K562 (cell line): Measurements from ENCODE around the gene TXNRD2. TPM values are rescaled to one million over a fixed set of nuclear protein-coding genes. Genes with fewer than 3 reads are reported as not detected.

Source experiments
- ARID1B ChIP-seq: fragments of 450-650 bp; IDR thresholded peaks from 2 replicates; pipeline ENCODE4 v1.6.1; 2016; ENCODE audit warnings: antibody characterized with exemption, mild to moderate bottlenecking, inconsistent platforms
- FOXJ3 ChIP-seq: sonication (generic); formaldehyde crosslinking; IDR thresholded peaks from 2 replicates; pipeline ENCODE4 v1.4.0; 2020; ENCODE audit warnings: mild to moderate bottlenecking, missing genetic modification reagents
- KAT2B ChIP-seq: IDR thresholded peaks from one replicate; pipeline ENCODE4 v1.6.1; 2012; ENCODE audit warnings: low read depth, mild to moderate bottlenecking, control low read depth, inconsistent platforms, low read length, moderate library complexity
- MCM2 ChIP-seq: fragments of 450-650 bp; IDR thresholded peaks from 2 replicates; pipeline ENCODE4 v1.6.1; 2017; ENCODE audit warnings: low read depth, mild to moderate bottlenecking
- MIER1 ChIP-seq: fragments of 450-650 bp; IDR thresholded peaks from 2 replicates; pipeline ENCODE4 v1.6.1; 2016; ENCODE audit warnings: antibody characterized with exemption, mild to moderate bottlenecking, low read depth
- MYC ChIP-seq, 2 experiments: fragments of 250-450 bp in 1 of 2; sonication (Bioruptor Pico) in 1 of 2; IDR thresholded peaks; 2 replicates each; pipeline versions ENCODE4 v1.5.1 to v1.6.1; 2012 to 2021; ENCODE audit warnings: low read depth in 2 of 2, borderline replicate concordance in 1 of 2, improper control_type of control experiment in 1 of 2, low read length in 1 of 2, mild to moderate bottlenecking in 1 of 2, moderate library complexity in 1 of 2
- NONO ChIP-seq, 2 experiments: fragments of 200-400 bp in 1 of 2; fragments of 450-650 bp in 1 of 2; formaldehyde crosslinking in 1 of 2; IDR thresholded peaks; 2 replicates each; pipeline ENCODE4 v1.6.1; 2017; ENCODE audit warnings: low read depth in 2 of 2, mild to moderate bottlenecking in 2 of 2, moderate library complexity in 2 of 2, low read length in 1 of 2
- PTRF ChIP-seq: fragments of 450-650 bp; IDR thresholded peaks from 2 replicates; pipeline ENCODE4 v1.6.1; 2016; ENCODE audit warnings: mild to moderate bottlenecking, missing genetic modification characterization, missing compliant biosample characterization
- RBM39 ChIP-seq: fragments of 200-400 bp; formaldehyde crosslinking; optimal IDR thresholded peaks from 2 replicates; pipeline ENCODE3; 2018; ENCODE audit warnings: low read depth, low read length
- SAFB2 ChIP-seq: fragments of 200-400 bp; formaldehyde crosslinking; IDR thresholded peaks from 2 replicates; pipeline ENCODE4 v1.6.1; 2018; ENCODE audit warnings: borderline replicate concordance, low read length, low read depth, moderate library complexity; ENCODE audit not compliant: severe bottlenecking
- USF1 ChIP-seq: sonication (generic); formaldehyde crosslinking; IDR thresholded peaks from 2 replicates; pipeline ENCODE4 v1.9.0; 2022; ENCODE audit warnings: mild to moderate bottlenecking, missing genetic modification reagents
- ZNF277 ChIP-seq: fragments of 250-450 bp; sonication (Bioruptor Pico); IDR thresholded peaks from 2 replicates; pipeline ENCODE4 v1.8.0; 2022; ENCODE audit warnings: inconsistent platforms, mild to moderate bottlenecking, moderate library complexity, borderline replicate concordance
- ZNF431 ChIP-seq: sonication (generic); formaldehyde crosslinking; IDR thresholded peaks from 2 replicates; pipeline ENCODE4 v1.8.0; 2022; ENCODE audit warnings: mild to moderate bottlenecking, missing genetic modification reagents
- ZNF655 ChIP-seq: fragments of 250-450 bp; sonication (Bioruptor Pico); IDR thresholded peaks from 2 replicates; pipeline ENCODE4 v1.5.0; 2021
- ZNF785 ChIP-seq: fragments of 250-450 bp; sonication (Bioruptor Pico); IDR thresholded peaks from 2 replicates; pipeline ENCODE4 v1.4.0; 2020; ENCODE audit warnings: mild to moderate bottlenecking
- polyA plus RNA-seq, 8 experiments: library from polyadenylated mRNA; depleted of rRNA in 4 of 8; stranded (reverse) in 5 of 8; unstranded in 3 of 8; fragments of >200 nt; fragmentation: Nextera tagmentation in 2 of 8; fragmentation: Illumina TruSeq in 1 of 8; extraction: Ambion mirVana in 2 of 8; extraction: Trizol in 1 of 8; gene quantifications; 2 replicates each; pipeline versions ENCODE4 v1.2.1 to v1.2.3, GENCODE V29; 2011 to 2014; ENCODE audit warnings: inconsistent platforms in 1 of 8, missing spikeins in 1 of 8
- total RNA-seq, 7 experiments: library from RNA; depleted of rRNA in 6 of 7; stranded (reverse); fragments of >200 nt in 6 of 7; fragmentation: Illumina TruSeq in 2 of 7; extraction: Trizol in 2 of 7; gene quantifications; 2 replicates each; pipeline versions ENCODE4 v1.2.1 to v1.2.3, GENCODE V29; 2011 to 2021; ENCODE audit warnings: low replicate concordance in 1 of 7
- TF ChIP-seq, protein P1 (sequence below): sonication (generic); formaldehyde crosslinking; IDR thresholded peaks from 2 replicates; pipeline ENCODE4 v1.5.0; 2020; ENCODE audit warnings: missing genetic modification reagents

TXNRD2 gene
- total and polyA plus RNA-seq, 9 of the 15 experiments (the other 6 are each of a cell fraction or from before 2014, with no cell fraction given): 3.3 to 80.2 (median 49.4) TPM

DNA sequence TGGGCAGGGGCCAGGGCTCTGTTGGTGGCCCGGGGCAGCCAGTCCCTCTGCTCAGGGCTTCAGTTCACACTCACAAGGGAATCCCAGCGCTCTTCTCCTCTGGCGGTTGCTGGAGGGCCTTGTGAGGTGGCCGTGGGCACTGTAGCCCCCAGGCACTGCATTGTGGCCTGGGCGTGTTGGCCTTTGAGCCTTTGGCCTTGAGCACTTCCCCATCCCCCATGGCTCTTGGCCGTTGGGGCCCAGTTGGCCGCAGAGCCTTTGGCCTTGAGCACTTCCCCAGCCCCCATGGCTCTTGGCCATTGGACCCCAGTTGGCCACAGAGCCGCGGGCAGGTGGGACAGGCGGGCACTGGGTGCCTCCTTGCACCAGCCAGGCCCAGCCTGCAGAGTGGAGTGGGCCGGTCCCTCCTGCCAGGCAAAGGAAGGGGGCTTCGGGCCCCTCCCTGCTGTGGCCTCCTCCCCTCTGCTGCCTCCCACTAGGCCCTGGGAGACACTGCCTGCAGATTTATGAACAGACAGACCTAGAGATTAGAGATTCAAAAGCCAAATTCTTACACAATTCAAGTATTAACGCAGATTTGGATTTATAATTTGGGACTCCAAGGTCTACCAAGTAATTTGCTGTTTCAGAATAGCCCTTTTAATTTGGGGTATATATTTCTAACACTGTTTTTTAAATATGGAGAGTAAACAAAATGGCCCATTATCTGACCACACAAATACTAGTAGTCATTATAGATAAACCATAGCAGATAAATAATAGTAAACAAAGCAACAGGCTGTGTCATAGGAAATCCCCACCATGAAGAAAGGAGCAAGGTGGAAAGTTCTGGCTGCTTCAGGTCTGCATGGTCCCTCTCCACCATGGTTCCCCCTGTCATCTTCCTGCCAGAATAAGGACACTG is 18.2 kb upstream of the TXNRD2 start (continued):
- TF ChIP-seq ZNF655 (CRISPR knock-in tag): no peak
- TF ChIP-seq NONO (IDR thresholded peaks at IDR 0.05; ENCODE audit: low read depth in 2 of 2, low read length in 1 of 2): 0 out of 4 replicates have a peak, but pooled peaks of 1 of the 2 experiments have one; percentile 27
- TF ChIP-seq, protein P1, sequence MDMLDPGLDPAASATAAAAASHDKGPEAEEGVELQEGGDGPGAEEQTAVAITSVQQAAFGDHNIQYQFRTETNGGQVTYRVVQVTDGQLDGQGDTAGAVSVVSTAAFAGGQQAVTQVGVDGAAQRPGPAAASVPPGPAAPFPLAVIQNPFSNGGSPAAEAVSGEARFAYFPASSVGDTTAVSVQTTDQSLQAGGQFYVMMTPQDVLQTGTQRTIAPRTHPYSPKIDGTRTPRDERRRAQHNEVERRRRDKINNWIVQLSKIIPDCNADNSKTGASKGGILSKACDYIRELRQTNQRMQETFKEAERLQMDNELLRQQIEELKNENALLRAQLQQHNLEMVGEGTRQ: no peak
- TF ChIP-seq FOXJ3: no peak
- TF ChIP-seq ZNF431: no peak
- TF ChIP-seq SAFB2: no peak
- TF ChIP-seq ZNF785: no peak
- no peak for TF ChIP-seq MYC (IDR thresholded peaks at IDR 0.05; ENCODE audit: low read depth, low read length)
- TF ChIP-seq MYC (CRISPR knock-in tag; IDR thresholded peaks at IDR 0.05; ENCODE audit: borderline replicate concordance, low read depth): peak; percentile 84; the same call in 1 of the 2 replicates
- no peak for TF ChIP-seq MCM2
- TF ChIP-seq KAT2B: peak; percentile 38
- TF ChIP-seq RBM39: no peak
- TF ChIP-seq MIER1: 0 out of 2 replicates have a peak, but pooled peaks have one; percentile 46
- TF ChIP-seq PTRF (tag): no peak
- TF ChIP-seq USF1 (CRISPR knock-in tag): no peak
- TF ChIP-seq ARID1B: peak; percentile 19; the same call in 1 of the 2 replicates
- no peak for TF ChIP-seq ZNF277 (CRISPR knock-in tag)
